Parietal lobe (tissue), 1 donor: Measurements from ENCODE around the gene ZAR1L. TPM values are rescaled to one million over a fixed set of nuclear protein-coding genes. Genes with fewer than 3 reads are reported as not detected.

Experiments
- total RNA-seq: library from RNA; depleted of rRNA; stranded (reverse); fragments of >200 nt; gene quantifications from one replicate; pipeline ENCODE4 v1.2.3, GENCODE V29; 2014

ZAR1L gene
- total RNA-seq, result not detected

DNA sequence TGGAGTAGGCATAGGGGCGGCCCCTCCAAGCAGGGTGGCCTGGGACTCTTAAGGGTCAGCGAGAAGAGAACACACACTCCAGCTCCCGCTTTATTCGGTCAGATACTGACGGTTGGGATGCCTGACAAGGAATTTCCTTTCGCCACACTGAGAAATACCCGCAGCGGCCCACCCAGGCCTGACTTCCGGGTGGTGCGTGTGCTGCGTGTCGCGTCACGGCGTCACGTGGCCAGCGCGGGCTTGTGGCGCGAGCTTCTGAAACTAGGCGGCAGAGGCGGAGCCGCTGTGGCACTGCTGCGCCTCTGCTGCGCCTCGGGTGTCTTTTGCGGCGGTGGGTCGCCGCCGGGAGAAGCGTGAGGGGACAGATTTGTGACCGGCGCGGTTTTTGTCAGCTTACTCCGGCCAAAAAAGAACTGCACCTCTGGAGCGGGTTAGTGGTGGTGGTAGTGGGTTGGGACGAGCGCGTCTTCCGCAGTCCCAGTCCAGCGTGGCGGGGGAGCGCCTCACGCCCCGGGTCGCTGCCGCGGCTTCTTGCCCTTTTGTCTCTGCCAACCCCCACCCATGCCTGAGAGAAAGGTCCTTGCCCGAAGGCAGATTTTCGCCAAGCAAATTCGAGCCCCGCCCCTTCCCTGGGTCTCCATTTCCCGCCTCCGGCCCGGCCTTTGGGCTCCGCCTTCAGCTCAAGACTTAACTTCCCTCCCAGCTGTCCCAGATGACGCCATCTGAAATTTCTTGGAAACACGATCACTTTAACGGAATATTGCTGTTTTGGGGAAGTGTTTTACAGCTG, at the start of gene ZAR1L, which contains the start of gene BRCA2:
Gene ZAR1L, minus strand, starts transcription at position 126 of the 790 bp plus-strand sequence. CDS start 3,438 bp downstream, outside the sequence.
Gene BRCA2, plus strand, starts transcription at position 271 of the 790 bp plus-strand sequence. CDS start 953 bp downstream, outside the sequence.

Other genes with a start within 250 kb of the ZAR1L start
- 4.7 TPM for gene BRCA2, start 145 bp upstream of the ZAR1L start, total RNA-seq
- 21.9 TPM for gene N4BP2L1, start 112.8 kb upstream of the ZAR1L start, total RNA-seq
- gene N4BP2L2, start 223.4 kb upstream of the ZAR1L start, total RNA-seq, result 244 TPM